Measurements from ENCODE around the gene CAMK1D.

Gene CAMK1D

GRCh38 chr10:12597176-12597575, 247.8 kb downstream of the CAMK1D start:
- DNase-seq (ENCODE audit: low spot score): no peak

- DNase-seq (ENCODE audit: low spot score): no peak
Measured at GRCh38 chr10:12597788-12598765, 248.7 kb downstream of the CAMK1D start.

GRCh38 chr10:12600652-12601051, 251.3 kb downstream of the CAMK1D start:
- DNase-seq (ENCODE audit: low spot score): no peak

GRCh38 chr10:12602521-12602920, 253.2 kb downstream of the CAMK1D start:
- no peak for DNase-seq (ENCODE audit: low spot score)

GRCh38 chr10:12603766-12604470, 254.6 kb downstream of the CAMK1D start:
- no peak for DNase-seq (ENCODE audit: low spot score)

GRCh38 chr10:12605580-12606405, 256.4 kb downstream of the CAMK1D start:
- DNase-seq (ENCODE audit: low spot score): no peak

GRCh38 chr10:12606461-12606860, 257.1 kb downstream of the CAMK1D start:
- no peak for DNase-seq (ENCODE audit: low spot score)

GRCh38 chr10:12608761-12609160, 259.4 kb downstream of the CAMK1D start:
- no peak for DNase-seq (ENCODE audit: low spot score)

GRCh38 chr10:12609435-12609834, 260.1 kb downstream of the CAMK1D start:
- no peak for DNase-seq (ENCODE audit: low spot score)

GRCh38 chr10:12613136-12613535, 263.8 kb downstream of the CAMK1D start:
- DNase-seq (ENCODE audit: low spot score): no peak

GRCh38 chr10:12614177-12614995, 265.0 kb downstream of the CAMK1D start:
- no peak for DNase-seq (ENCODE audit: low spot score)

- DNase-seq (ENCODE audit: low spot score): no peak
Measured at GRCh38 chr10:12615296-12616220, 266.2 kb downstream of the CAMK1D start.

- no peak for DNase-seq (ENCODE audit: low spot score)
Measured at GRCh38 chr10:12617191-12618175, 268.1 kb downstream of the CAMK1D start.

- no peak for DNase-seq (ENCODE audit: low spot score)
Measured at GRCh38 chr10:12622016-12622415, 272.7 kb downstream of the CAMK1D start.

GRCh38 chr10:12622691-12623090, 273.3 kb downstream of the CAMK1D start:
- no peak for DNase-seq (ENCODE audit: low spot score)

- DNase-seq (ENCODE audit: low spot score): no peak
Measured at GRCh38 chr10:12625393-12626023, 276.2 kb downstream of the CAMK1D start.

- DNase-seq (ENCODE audit: low spot score): no peak
Measured at GRCh38 chr10:12628153-12628552, 278.8 kb downstream of the CAMK1D start.

- peak; percentile 81 for DNase-seq (ENCODE audit: low spot score)
Measured at GRCh38 chr10:12628964-12629766, 279.8 kb downstream of the CAMK1D start.

Data from D341Med (cell line).